ENCODE results near the gene EDC3. TPM values are rescaled to one million over a fixed set of nuclear protein-coding genes. Genes with fewer than 3 reads are reported as not detected.

The EDC3 gene
- total RNA-seq, 2 donors from 2014 or later = 44.5 to 48.3 TPM

DNA sequence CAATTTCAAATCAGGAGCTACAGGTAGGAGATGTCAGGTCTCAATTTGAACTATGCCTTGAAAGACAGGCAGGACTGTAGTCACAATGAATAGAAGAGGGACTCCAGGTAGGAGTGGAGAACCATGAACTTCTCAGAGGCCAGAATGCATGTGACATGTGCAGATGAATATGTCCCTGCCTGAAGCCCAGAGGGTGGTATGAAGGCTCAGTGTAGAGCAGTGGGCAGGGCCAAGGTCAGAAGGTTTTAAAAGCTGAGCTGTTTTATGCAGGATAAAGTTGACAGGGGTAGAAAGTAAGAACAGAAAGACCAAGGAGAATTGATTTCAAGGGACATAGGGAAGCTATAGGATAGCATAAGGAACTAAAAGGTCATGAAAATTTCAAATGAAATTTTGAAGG lies 49.3 kb downstream of the EDC3 start:
- peaks cover 8% of the 10 kb centered on the region for H3K36me3 ChIP-seq (ENCODE audit: control insufficient read depth, insufficient read depth, low read length)
- Mint-ChIP-seq H3K9me3 (no peaks in the 10 kb centered on the region), H3K36me3 (ENCODE audit: low read depth) (peaks cover 9% of the 10 kb centered on the region), H3K4me3 (no peak overlapping the region), H3K27ac (no peak overlapping the region), H3K27me3 (ENCODE audit: insufficient read depth) (no peaks in the 10 kb centered on the region), H3K4me1 (peaks cover 31% of the 10 kb centered on the region)
- no peak overlapping the region for H3K4me3 ChIP-seq (ENCODE audit: low read length)
- no peak overlapping the region for H3K27ac ChIP-seq (ENCODE audit: low read depth, low read length)
- H3K9ac ChIP-seq (ENCODE audit: extremely low read depth, low read length, poor library complexity, severe bottlenecking) = no peak overlapping the region
- no peaks in the 10 kb centered on the region for H3K9me3 ChIP-seq (ENCODE audit: control insufficient read depth, low read length)
- H3K4me1 ChIP-seq (ENCODE audit: control insufficient read depth, insufficient read depth, low read length) = peaks cover 17% of the 10 kb centered on the region
- TF ChIP-seq, protein P1, sequence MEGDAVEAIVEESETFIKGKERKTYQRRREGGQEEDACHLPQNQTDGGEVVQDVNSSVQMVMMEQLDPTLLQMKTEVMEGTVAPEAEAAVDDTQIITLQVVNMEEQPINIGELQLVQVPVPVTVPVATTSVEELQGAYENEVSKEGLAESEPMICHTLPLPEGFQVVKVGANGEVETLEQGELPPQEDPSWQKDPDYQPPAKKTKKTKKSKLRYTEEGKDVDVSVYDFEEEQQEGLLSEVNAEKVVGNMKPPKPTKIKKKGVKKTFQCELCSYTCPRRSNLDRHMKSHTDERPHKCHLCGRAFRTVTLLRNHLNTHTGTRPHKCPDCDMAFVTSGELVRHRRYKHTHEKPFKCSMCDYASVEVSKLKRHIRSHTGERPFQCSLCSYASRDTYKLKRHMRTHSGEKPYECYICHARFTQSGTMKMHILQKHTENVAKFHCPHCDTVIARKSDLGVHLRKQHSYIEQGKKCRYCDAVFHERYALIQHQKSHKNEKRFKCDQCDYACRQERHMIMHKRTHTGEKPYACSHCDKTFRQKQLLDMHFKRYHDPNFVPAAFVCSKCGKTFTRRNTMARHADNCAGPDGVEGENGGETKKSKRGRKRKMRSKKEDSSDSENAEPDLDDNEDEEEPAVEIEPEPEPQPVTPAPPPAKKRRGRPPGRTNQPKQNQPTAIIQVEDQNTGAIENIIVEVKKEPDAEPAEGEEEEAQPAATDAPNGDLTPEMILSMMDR (conservative IDR thresholded peaks at IDR 0.05) = no peak
- no peak for DNase-seq
- H3K27me3 ChIP-seq (ENCODE audit: control insufficient read depth, insufficient read depth, low read length, poor library complexity, severe bottlenecking) = no peaks in the 10 kb centered on the region

DNA sequence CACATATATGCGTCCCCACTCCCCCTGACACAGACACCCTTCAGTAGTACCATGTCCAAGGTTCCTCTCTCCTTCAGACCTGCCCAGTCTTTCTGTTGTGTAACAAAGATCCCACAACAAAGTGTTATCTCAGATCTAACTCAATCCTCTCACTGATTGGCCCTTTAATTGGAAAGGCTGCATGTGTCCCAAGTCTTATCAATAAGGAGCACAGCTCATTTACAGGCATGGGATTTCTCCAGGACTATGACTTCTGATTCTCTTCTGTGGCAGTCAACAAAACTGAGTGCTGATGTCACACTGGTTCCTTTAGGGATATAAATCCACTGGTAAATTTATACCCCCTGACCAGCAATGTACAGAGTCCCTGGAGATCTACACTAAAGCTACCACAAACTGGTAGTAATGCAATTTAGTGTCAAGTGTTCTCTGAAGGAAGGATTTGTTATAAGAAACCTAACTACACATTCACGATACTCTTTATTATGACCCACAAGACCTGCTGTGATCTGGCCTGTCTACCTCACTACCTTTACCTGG lies 52.1 kb downstream of the EDC3 start:
- H3K9me3 ChIP-seq (ENCODE audit: control insufficient read depth, low read length) = no peaks in the 10 kb centered on the region
- no peak overlapping the region for H3K4me3 ChIP-seq (ENCODE audit: low read length)
- WGBS, 2 experiments (ENCODE audit: insufficient coverage in 1 of 2, insufficient read length in 1 of 2) = 89 to 96% methylated on average over 2 of the region's 2 CpGs
- H3K9ac ChIP-seq (ENCODE audit: extremely low read depth, low read length, poor library complexity, severe bottlenecking) = no peak overlapping the region
- peaks cover 17% of the 10 kb centered on the region for H3K4me1 ChIP-seq (ENCODE audit: control insufficient read depth, insufficient read depth, low read length)
- peaks cover 30% of the 10 kb centered on the region for H3K36me3 ChIP-seq (ENCODE audit: control insufficient read depth, insufficient read depth, low read length)
- H3K36me3 Mint-ChIP-seq (ENCODE audit: low read depth) = peaks cover 5% of the 10 kb centered on the region
- no peak overlapping the region for H3K27ac ChIP-seq (ENCODE audit: low read depth, low read length)
- peak overlapping the region; percentile 18 for H3K4me3 Mint-ChIP-seq
- peak overlapping the region; percentile 90 for H3K27ac Mint-ChIP-seq
- H3K27me3 Mint-ChIP-seq (ENCODE audit: insufficient read depth) = no peaks in the 10 kb centered on the region
- H3K9me3 Mint-ChIP-seq = no peaks in the 10 kb centered on the region
- H3K27me3 ChIP-seq (ENCODE audit: control insufficient read depth, insufficient read depth, low read length, poor library complexity, severe bottlenecking) = no peaks in the 10 kb centered on the region
- H3K4me1 Mint-ChIP-seq = peaks cover 31% of the 10 kb centered on the region
- TF ChIP-seq, protein P1 (conservative IDR thresholded peaks at IDR 0.05) = no peak
- no peak for DNase-seq

DNA sequence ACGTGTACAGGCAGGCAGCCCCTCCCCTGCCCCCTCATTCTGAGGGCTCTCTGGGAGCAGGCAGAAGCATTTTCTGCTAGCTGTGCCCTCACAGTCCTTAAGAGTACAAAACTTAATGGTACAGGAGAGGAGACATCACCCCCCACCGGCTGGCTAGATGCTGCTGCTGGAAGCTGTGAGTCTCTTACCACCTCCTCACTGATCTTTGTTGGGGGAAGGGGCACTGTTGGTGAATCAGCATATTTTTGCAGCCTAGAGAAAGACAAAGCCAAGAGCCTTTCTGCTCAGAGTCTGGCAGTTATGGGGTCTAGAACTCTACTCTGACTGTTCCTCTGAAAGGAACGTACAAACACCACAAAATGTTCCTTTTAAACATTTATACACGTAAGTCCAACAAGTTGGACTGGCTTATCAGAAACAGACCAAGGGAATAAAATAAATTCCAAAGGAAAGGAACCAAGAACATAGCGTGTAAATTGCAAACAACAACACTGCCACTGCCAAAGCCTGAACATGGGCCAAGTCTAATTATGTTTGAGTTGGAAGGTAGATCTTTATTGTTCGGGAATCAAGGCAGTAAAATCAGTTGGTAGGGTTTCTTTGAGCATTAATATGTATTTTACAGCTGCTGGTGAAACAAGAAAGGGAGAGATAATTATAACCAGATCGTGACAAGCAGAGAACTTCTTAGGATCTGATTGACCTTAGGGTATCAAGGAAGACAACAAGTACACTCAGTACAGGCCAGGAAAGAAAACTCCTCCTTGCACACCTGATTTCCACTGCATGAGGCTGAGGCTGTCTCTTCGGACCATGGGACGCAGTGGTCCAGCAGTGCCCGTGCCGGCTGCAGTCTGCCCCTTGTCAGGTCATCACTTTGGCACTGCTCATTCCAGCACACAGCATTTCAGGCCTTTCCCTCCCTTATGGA lies 52.8 kb downstream of the EDC3 start:
- H3K4me3 ChIP-seq (ENCODE audit: low read length) = no peak overlapping the region
- no peaks in the 10 kb centered on the region for H3K27me3 ChIP-seq (ENCODE audit: control insufficient read depth, insufficient read depth, low read length, poor library complexity, severe bottlenecking)
- H3K4me3 Mint-ChIP-seq = peak overlapping the region; percentile 18
- WGBS, 2 experiments (ENCODE audit: insufficient coverage in 1 of 2, insufficient read length in 1 of 2) = 80 to 92% methylated on average over 9 to 11 of the region's 11 CpGs
- DNase-seq = peak; percentile 85
- no peaks in the 10 kb centered on the region for H3K9me3 ChIP-seq (ENCODE audit: control insufficient read depth, low read length)
- TF ChIP-seq, protein P1 (conservative IDR thresholded peaks at IDR 0.05) = no peak
- H3K4me1 ChIP-seq (ENCODE audit: control insufficient read depth, insufficient read depth, low read length) = peaks cover 17% of the 10 kb centered on the region
- H3K27ac Mint-ChIP-seq = peak overlapping the region; percentile 90
- H3K27ac ChIP-seq (ENCODE audit: low read depth, low read length) = peak overlapping the region; percentile 40
- H3K9me3 Mint-ChIP-seq = no peaks in the 10 kb centered on the region
- H3K36me3 ChIP-seq (ENCODE audit: control insufficient read depth, insufficient read depth, low read length) = peaks cover 32% of the 10 kb centered on the region
- peak overlapping the region; percentile 26 for H3K9ac ChIP-seq (ENCODE audit: extremely low read depth, low read length, poor library complexity, severe bottlenecking)
- peaks cover 6% of the 10 kb centered on the region for H3K36me3 Mint-ChIP-seq (ENCODE audit: low read depth)
- peaks cover 31% of the 10 kb centered on the region for H3K4me1 Mint-ChIP-seq
- H3K27me3 Mint-ChIP-seq (ENCODE audit: insufficient read depth) = no peaks in the 10 kb centered on the region
